SK-N-SH (cell line): ENCODE data around the gene SLC36A3.

Experiments used
- CTCF ChIP-seq: fragments of 200-600 bp; sonication (generic); IDR thresholded peaks from 2 replicates; pipeline ENCODE4 v1.6.1; 2017; ENCODE audit warnings: antibody characterized with exemption, mild to moderate bottlenecking, moderate library complexity
- EZH2phosphoT487 ChIP-seq: fragments of 200-600 bp; sonication (generic); IDR thresholded peaks from 2 replicates; pipeline ENCODE4 v1.6.1; 2017; ENCODE audit warnings: low read depth, mixed run types, mild to moderate bottlenecking, antibody characterized with exemption, moderate library complexity, borderline replicate concordance
- JUND ChIP-seq: IDR thresholded peaks from 2 replicates; pipeline ENCODE4 v1.4.0; 2012
- RAD21 ChIP-seq: IDR thresholded peaks from 2 replicates; pipeline ENCODE4 v1.6.1; 2012; ENCODE audit warnings: mild to moderate bottlenecking, low read length
- TCF12 ChIP-seq: IDR thresholded peaks from 2 replicates; pipeline ENCODE4 v1.4.0; 2012
- TEAD4 ChIP-seq: IDR thresholded peaks from 2 replicates; pipeline ENCODE4 v1.4.0; 2012; ENCODE audit warnings: mild to moderate bottlenecking, borderline replicate concordance; ENCODE audit not compliant: insufficient read depth
- YY1 ChIP-seq: IDR thresholded peaks from 2 replicates; pipeline ENCODE4 v1.4.0; 2012; ENCODE audit warnings: low read depth, mild to moderate bottlenecking
- ZBTB33 ChIP-seq: IDR thresholded peaks from 2 replicates; pipeline ENCODE4 v1.4.0; 2012; ENCODE audit warnings: low read depth, borderline replicate concordance
- TF ChIP-seq, protein P1 (sequence below): IDR thresholded peaks from 2 replicates; pipeline ENCODE4 v1.4.0; 2012; ENCODE audit warnings: low read depth

DNA sequence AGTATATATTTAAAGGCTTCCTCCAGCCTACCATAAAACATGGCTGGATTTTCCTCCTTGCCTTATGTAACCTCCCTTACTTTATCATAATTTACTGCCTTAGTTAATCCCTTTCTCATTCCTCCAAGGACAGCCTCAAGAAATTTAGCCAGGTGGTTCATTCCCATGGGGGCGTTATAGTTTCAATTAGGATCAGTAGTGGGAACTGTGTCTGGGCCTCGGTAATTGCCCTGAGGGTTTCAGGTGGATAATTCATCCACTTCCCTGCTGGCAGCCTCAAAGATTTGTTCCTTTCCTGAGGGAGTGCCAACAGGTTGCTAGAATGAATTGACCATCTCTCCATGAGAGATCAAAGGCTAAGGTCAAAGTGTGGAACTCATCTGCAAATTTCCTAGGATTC, 54.9 kb downstream of the SLC36A3 start:
- TF ChIP-seq RAD21 (no peak), TEAD4 (no peak), YY1 (no peak), EZH2phosphoT487 (no peak), CTCF (no peak), JUND (no peak), TCF12 (no peak), ZBTB33 (no peak)
- TF ChIP-seq, protein P1, sequence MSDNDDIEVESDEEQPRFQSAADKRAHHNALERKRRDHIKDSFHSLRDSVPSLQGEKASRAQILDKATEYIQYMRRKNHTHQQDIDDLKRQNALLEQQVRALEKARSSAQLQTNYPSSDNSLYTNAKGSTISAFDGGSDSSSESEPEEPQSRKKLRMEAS = no peak
